HFFc6 (cell line): ENCODE data around the gene NRL. TPM values are rescaled to one million over a fixed set of nuclear protein-coding genes. Genes with fewer than 3 reads are reported as not detected.

Experiments
- DNase-seq: peaks from one replicate; pipeline ENCODE4 v3.0.0-alpha.2; 2018
- H3K27ac Mint-ChIP-seq: 2 replicates; pipeline ENCODE4 v1.8.0; 2020; ENCODE audit warnings: mild to moderate bottlenecking, mixed read lengths
- H3K27me3 Mint-ChIP-seq: 2 replicates; pipeline ENCODE4 v1.8.0; 2021; ENCODE audit warnings: mild to moderate bottlenecking, moderate library complexity, mixed read lengths; ENCODE audit not compliant: insufficient read depth
- H3K36me3 Mint-ChIP-seq: 2 replicates; pipeline ENCODE4 v1.8.0; 2021; ENCODE audit warnings: low read depth, mixed read lengths
- H3K4me1 Mint-ChIP-seq: 2 replicates; pipeline ENCODE4 v1.8.0; 2020; ENCODE audit warnings: low read depth, mixed read lengths
- H3K4me3 Mint-ChIP-seq: 2 replicates; pipeline ENCODE4 v1.8.0; 2020; ENCODE audit warnings: mild to moderate bottlenecking, moderate library complexity, mixed read lengths
- H3K9me3 Mint-ChIP-seq: 2 replicates; pipeline ENCODE4 v1.8.0; 2020; ENCODE audit warnings: mild to moderate bottlenecking, mixed read lengths
- total RNA-seq, 6 experiments: library from RNA; stranded (reverse); fragmentation: NEBNext Ultra II Directional; extraction: Animal tissue kit (Norgen Biotek cat#: 25700); gene quantifications; 2 replicates in 1 of 6; 3 replicates in 5 of 6; pipeline ENCODE4 v1.2.3, GENCODE V29; 2021
- TF ChIP-seq, protein P1 (sequence below): fragments of 200-600 bp; sonication (generic); IDR thresholded peaks from 2 replicates; pipeline ENCODE4 v1.5.0; 2021; ENCODE audit warnings: antibody characterized with exemption, mild to moderate bottlenecking

NRL gene
- total RNA-seq, 6 experiments from 2014 or later, result 0.26 to 0.85 (median 0.49) TPM

- H3K9me3 Mint-ChIP-seq, result no peaks in the 10 kb centered on the region
- no peak for DNase-seq
- H3K4me1 Mint-ChIP-seq, result no peaks in the 10 kb centered on the region
- H3K4me3 Mint-ChIP-seq, result no peak overlapping the region
- peaks cover 23% of the 10 kb centered on the region for H3K27me3 Mint-ChIP-seq
- no peaks in the 10 kb centered on the region for H3K36me3 Mint-ChIP-seq
- TF ChIP-seq, protein P1, sequence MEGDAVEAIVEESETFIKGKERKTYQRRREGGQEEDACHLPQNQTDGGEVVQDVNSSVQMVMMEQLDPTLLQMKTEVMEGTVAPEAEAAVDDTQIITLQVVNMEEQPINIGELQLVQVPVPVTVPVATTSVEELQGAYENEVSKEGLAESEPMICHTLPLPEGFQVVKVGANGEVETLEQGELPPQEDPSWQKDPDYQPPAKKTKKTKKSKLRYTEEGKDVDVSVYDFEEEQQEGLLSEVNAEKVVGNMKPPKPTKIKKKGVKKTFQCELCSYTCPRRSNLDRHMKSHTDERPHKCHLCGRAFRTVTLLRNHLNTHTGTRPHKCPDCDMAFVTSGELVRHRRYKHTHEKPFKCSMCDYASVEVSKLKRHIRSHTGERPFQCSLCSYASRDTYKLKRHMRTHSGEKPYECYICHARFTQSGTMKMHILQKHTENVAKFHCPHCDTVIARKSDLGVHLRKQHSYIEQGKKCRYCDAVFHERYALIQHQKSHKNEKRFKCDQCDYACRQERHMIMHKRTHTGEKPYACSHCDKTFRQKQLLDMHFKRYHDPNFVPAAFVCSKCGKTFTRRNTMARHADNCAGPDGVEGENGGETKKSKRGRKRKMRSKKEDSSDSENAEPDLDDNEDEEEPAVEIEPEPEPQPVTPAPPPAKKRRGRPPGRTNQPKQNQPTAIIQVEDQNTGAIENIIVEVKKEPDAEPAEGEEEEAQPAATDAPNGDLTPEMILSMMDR, result no peak
- no peak overlapping the region for H3K27ac Mint-ChIP-seq
Observed at GRCh38 chr14:24086193-24086955, 28.4 kb downstream of the NRL start.

GRCh38 chr14:24085215-24085614 lies 29.5 kb downstream of the NRL start:
- H3K27me3 Mint-ChIP-seq, result peaks cover 26% of the 10 kb centered on the region
- no peaks in the 10 kb centered on the region for H3K36me3 Mint-ChIP-seq
- H3K4me3 Mint-ChIP-seq, result no peak overlapping the region
- TF ChIP-seq, protein P1, result no peak
- no peak for DNase-seq
- no peaks in the 10 kb centered on the region for H3K9me3 Mint-ChIP-seq
- no peaks in the 10 kb centered on the region for H3K4me1 Mint-ChIP-seq
- no peak overlapping the region for H3K27ac Mint-ChIP-seq

GRCh38 chr14:24084440-24084839 lies 30.3 kb downstream of the NRL start:
- H3K4me3 Mint-ChIP-seq, result no peak overlapping the region
- H3K9me3 Mint-ChIP-seq, result no peaks in the 10 kb centered on the region
- H3K27me3 Mint-ChIP-seq, result peaks cover 30% of the 10 kb centered on the region
- TF ChIP-seq, protein P1, result no peak
- DNase-seq, result no peak
- H3K27ac Mint-ChIP-seq, result no peak overlapping the region
- H3K4me1 Mint-ChIP-seq, result no peaks in the 10 kb centered on the region
- H3K36me3 Mint-ChIP-seq, result no peaks in the 10 kb centered on the region

- Mint-ChIP-seq H3K27ac (no peak overlapping the region), H3K9me3 (no peaks in the 10 kb centered on the region), H3K27me3 (peaks cover 35% of the 10 kb centered on the region), H3K4me1 (no peaks in the 10 kb centered on the region), H3K36me3 (no peaks in the 10 kb centered on the region), H3K4me3 (no peak overlapping the region)
- DNase-seq, result no peak
- TF ChIP-seq, protein P1, result no peak
Observed at GRCh38 chr14:24083462-24083861, 31.3 kb downstream of the NRL start.

DNA sequence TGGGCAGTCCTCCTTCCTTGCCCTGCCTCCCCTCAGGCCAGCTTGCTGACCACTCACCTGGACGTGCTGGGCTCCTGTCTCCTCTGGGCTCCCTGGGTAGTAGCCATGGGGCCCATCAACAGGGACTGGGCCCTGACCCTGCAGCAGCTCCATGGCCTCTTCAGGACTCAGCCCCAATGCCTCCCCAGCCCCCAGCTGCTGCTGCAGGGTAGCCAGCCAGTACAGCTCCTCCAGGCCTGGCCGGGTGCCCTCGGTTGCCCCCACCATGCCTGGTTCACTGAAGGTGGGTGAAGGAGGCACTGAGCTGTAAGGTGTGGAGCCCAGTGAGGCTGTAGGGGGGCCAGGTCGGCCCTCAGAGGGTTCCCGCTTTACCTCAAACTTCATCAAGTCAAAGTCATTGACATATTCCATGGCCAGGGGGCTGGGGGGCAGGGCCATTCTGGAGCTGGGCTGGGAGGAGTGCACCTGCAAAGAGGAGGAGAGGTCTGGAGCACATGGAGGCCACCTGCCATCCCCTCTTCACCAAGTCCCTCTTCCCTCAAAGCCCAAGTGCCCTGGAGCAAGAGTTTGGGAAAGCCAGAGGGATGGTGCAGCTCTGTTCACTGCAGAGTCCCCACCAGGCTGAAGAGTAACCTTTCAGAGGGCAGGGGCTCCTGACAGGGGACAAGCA lies 32.2 kb downstream of the NRL start:
- Mint-ChIP-seq H3K4me1 (no peaks in the 10 kb centered on the region), H3K4me3 (peak overlapping the region; percentile 75), H3K27me3 (peaks cover 39% of the 10 kb centered on the region), H3K9me3 (no peaks in the 10 kb centered on the region), H3K27ac (no peak overlapping the region), H3K36me3 (no peaks in the 10 kb centered on the region)
- no peak for DNase-seq
- TF ChIP-seq, protein P1, result no peak
